GM19043 (cell line): ENCODE measurements around the gene PGBD4.

ENCODE experiments used
- ATAC-seq: cut with Tn5 transposase; IDR thresholded peaks from one replicate; pipeline ENCODE4 v1.9.1; 2021; ENCODE audit warnings: low read depth; ENCODE audit not compliant: unreplicated experiment

PGBD4 gene

GRCh38 chr15:34101366-34102174 is at the start of gene PGBD4, which contains the start of gene EMC7:
TSS of gene PGBD4 (plus strand) at chr15:34102083. CDS start at chr15:34102532, 449 bp downstream.
TSS of gene EMC7 (minus strand) at chr15:34101862. CDS start at chr15:34101839, 23 bp downstream.
- ATAC-seq, result peak; percentile 99

GRCh38 chr15:34054081-34054707 is 47.7 kb upstream of the PGBD4 start:
- no peak for ATAC-seq

DNA sequence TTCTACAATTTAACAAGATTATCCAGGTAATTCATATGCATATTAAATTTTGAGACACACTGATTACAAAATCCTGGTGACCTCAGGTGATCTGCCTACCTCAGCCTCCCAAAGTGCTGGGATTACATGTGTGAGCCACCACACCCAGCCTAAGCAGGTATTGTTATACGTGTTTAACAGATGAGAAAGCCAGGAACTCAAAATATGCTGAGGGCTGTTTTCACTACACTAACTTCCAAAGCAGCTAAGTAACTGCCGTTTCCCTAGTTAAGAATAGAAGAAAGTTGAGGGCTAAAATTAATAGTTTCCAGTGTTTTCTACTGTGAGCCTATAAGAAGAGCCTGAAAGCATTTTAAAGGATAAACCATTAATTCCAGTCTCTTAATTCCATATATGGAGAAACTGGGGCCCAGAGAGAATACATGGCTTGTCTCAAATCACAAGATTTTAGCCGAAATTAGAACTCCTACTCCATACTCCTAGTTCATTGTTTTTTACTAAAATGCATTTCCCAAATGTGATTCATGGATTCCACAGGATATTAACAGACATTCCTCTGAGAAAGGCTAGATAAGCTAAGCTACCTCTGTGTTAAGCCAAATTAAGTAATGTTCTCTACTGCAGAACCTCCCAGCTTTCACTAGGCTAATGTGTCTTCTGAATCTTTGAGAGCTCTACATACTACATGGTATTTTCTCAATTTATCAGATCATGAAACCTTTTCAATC is 45.9 kb upstream of the PGBD4 start:
- no peak for ATAC-seq

- no peak for ATAC-seq
Measured at GRCh38 chr15:34056911-34057310, 45.0 kb upstream of the PGBD4 start.

DNA sequence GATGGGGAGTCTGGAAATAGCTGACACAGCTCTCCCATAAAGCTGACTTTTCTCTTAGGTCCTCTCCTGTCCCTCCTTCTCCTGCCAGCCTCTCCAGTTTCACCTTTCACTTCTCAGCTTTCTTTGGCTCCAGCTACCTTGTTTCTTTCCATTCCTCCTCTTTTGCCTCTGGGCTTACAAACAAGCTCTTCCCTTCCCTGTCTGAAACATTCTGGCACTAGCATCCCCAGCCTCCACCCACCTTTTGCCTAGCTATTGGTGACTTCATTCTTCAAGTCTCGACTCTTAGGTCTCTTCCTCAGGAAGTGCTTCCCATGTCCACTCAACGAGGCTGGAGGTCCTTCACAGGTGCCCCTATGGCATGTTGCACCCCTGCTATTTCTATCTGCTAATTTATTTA is 42.4 kb upstream of the PGBD4 start:
- no peak for ATAC-seq

DNA sequence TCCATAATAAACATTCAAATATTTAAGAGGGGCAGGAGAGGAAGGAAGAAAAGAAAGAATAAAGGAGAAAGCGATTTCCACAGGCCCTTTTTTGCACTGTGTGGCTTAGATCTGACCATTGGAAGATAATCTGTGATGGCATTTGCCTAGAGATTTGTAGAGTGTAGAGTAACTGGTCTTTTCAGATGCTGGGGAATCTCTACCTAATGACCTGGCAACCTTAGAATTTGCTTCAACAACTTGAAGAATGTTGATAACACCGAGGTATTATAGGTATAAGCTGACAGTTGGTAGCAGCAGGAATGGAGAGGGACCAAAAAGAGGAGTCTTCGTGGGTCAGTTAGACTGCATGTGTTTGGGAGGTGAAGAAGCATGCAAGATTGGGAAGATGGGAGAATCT is 41.9 kb upstream of the PGBD4 start:
- no peak for ATAC-seq

DNA sequence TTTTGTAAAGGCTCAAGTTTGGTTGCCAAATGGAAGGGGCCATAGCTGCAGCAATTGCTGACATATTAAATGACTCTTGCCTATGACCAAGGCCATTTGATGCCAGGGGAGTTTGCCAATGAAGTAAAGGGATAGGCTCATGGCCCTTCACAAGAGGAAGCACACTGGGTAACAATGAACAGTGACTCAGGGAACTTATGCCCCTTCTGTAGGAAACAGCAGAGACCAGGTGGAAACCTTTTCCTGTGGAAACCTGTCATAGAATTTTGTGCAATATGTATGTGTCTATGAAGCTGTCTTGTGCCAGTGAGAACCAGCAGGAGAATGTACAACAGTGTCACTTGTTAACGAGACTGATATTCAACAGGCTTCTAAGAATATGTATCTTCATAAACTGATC is 37.4 kb upstream of the PGBD4 start:
- ATAC-seq, result no peak

GRCh38 chr15:34065261-34065660 is 36.6 kb upstream of the PGBD4 start:
- ATAC-seq, result no peak

GRCh38 chr15:34065941-34066340 is 35.9 kb upstream of the PGBD4 start:
- ATAC-seq, result no peak

- no peak for ATAC-seq
Measured at GRCh38 chr15:34070003-34070402, 31.9 kb upstream of the PGBD4 start.

GRCh38 chr15:34076785-34077184 is 25.1 kb upstream of the PGBD4 start:
- ATAC-seq, result no peak

GRCh38 chr15:34078900-34079299 is 23.0 kb upstream of the PGBD4 start:
- ATAC-seq, result no peak

DNA sequence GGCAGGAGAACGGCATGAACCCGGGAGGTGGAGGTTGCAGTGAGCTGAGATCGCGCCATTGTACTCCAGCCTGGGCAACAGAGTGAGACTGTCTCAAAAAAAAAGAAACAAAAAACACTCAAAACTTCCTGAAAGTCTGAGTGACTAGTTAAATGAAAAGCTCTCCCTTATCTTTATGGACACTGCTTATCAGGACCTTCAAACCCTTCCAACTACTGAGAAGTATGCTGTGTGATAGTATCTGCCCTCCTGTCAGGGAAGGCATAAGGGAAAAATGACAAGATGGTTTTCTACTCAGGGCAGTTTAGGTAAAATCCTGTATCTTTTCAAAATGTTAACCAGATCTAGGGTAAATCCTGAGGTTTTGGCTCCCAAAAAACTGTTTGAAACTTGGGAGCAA is 22.0 kb upstream of the PGBD4 start:
- ATAC-seq, result no peak

GRCh38 chr15:34084086-34084485 is 17.8 kb upstream of the PGBD4 start:
- no peak for ATAC-seq

DNA sequence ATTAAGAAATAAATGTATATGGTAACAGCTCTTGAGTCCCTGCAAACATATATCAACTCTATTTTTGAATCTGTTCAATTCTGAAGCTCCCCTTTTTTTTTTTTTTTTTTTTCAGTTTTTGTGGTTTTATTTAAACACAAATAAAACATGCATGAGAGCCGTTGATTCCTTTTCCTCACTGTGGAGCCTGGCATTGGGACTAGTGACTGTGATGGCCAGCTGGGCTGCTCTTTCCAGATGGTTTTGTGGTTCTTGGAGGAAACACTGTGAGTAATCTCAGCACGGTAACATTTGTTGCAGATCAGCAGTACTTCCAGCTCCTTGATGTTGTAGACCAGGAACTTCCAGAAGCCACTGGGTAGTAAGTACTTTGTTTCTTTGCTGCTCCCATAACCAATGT is 16.1 kb upstream of the PGBD4 start:
- no peak for ATAC-seq

- ATAC-seq, result no peak
Measured at GRCh38 chr15:34099914-34100313, 2.0 kb upstream of the PGBD4 start.

GRCh38 chr15:34102175-34102925 is 467 bp downstream of the PGBD4 start:
- peak; percentile 12 for ATAC-seq

- no peak for ATAC-seq
Measured at GRCh38 chr15:34106423-34106822, 4.5 kb downstream of the PGBD4 start.

- ATAC-seq, result no peak
Measured at GRCh38 chr15:34107315-34107714, 5.4 kb downstream of the PGBD4 start.

DNA sequence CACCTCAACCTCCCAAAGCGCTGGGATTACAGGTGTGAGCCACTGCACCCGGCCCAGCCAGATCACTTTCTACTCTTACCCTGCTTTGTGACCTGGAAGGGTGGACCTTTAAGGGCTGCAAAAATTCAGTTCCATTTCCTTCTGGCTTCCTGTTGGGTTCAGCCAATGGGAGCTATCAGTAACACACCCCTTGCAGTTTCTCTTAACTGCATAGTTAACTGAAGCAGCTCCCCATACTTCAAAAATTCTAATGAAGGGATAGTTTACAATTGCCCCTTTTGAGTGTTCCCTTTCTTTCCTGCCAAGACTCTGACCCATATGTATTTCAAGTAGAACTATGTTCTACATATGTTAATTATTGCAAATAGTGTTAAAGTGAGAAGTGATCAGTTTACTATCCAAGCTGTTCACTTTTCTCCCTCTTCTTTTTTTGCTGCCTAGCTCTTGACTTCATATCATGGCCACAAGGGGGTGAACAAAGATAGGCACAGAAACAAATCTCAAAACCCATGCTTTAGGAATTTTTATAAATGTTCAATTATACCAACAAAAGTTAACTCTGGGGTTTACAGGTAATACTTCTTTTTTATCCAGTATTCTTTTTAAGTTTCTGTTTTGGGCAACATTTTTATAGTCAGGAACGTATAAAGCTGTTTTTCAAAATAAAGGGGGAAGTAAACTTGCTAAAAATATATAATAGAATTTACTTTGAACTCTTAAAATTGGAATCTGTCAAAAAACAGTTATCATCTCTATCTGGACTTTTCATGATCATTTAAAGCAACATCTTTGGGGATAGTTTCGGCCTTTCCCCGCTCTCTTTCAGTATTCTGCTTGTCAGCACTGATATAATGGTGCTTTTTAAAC is 8.1 kb downstream of the PGBD4 start:
- ATAC-seq, result no peak
